Panc1 (cell line): ENCODE results near the gene PCBD2. TPM values are rescaled to one million over a fixed set of nuclear protein-coding genes. Genes with fewer than 3 reads are reported as not detected.
"Not testable (repeated sequence)": the region's sequence is repeated elsewhere in the genome, so short reads cannot be mapped to it uniquely, and the experiment has no call there.

Experiments used
- ATAC-seq: fragments of 200-7000 bp; cut with Tn5 transposase; 2 replicates; pipeline ENCODE4 v1.9.1; 2020; ENCODE audit warnings: mild to moderate bottlenecking, moderate library complexity
- BruUV-seq: library from RNA; stranded (reverse); fragments of 400-500 nt; replicated peaks from 2 replicates; lab custom pipeline; 2021; lab: Mats Ljungman, UMichigan
- CTCF ChIA-PET: fragments of 300-600 bp; sonication (Branson Sonifier 250); formaldehyde crosslinking; loops from one replicate; lab custom pipeline; 2022; ENCODE audit warnings: antibody characterized with exemption; lab: Charles Lee
- POLR2A ChIA-PET: fragments of 300-600 bp; sonication (Branson Sonifier 250); formaldehyde crosslinking; loops from one replicate; lab custom pipeline; 2022; ENCODE audit warnings: antibody characterized with exemption; lab: Charles Lee
- DNase-seq: peaks from one replicate; pipeline ENCODE4 v3.0.0-alpha.2; 2010; ENCODE audit warnings: low read depth, low spot score
- H3K27ac ChIP-seq: 2 replicates; pipeline ENCODE4 v1.5.1; 2011; ENCODE audit warnings: mild to moderate bottlenecking, low read length, inconsistent platforms
- H3K27me3 ChIP-seq: fragments of 200-500 bp; sonication (Bioruptor generic); 2 replicates; pipeline ENCODE4 v1.6.0; 2014; ENCODE audit warnings: low read length, inconsistent platforms; ENCODE audit not compliant: control insufficient read depth, insufficient read depth
- H3K36me3 ChIP-seq: fragments of 200-500 bp; sonication (Bioruptor generic); 2 replicates; pipeline ENCODE4 v1.5.1; 2014; ENCODE audit warnings: inconsistent platforms, mild to moderate bottlenecking, low read length, moderate library complexity; ENCODE audit not compliant: control insufficient read depth, insufficient read depth
- H3K4me1 ChIP-seq: 2 replicates; pipeline ENCODE4 v1.5.1; 2011; ENCODE audit warnings: inconsistent platforms, mild to moderate bottlenecking, low read length, moderate library complexity; ENCODE audit not compliant: control insufficient read depth, insufficient read depth
- H3K4me3 ChIP-seq, 2 experiments: 2 replicates each; pipeline ENCODE4 v1.5.1; 2011 to 2012; ENCODE audit warnings: low read depth in 2 of 2, low read length in 2 of 2, mild to moderate bottlenecking in 2 of 2, inconsistent platforms in 1 of 2, moderate library complexity in 1 of 2
- H3K9me3 ChIP-seq: fragments of 200-500 bp; sonication (Bioruptor generic); 2 replicates; pipeline ENCODE4 v1.5.1; 2014; ENCODE audit warnings: low read depth, mild to moderate bottlenecking, inconsistent platforms, low read length, moderate library complexity; ENCODE audit not compliant: control insufficient read depth, insufficient read depth
- CTCF ChIP-seq: fragments of 450-650 bp; IDR thresholded peaks from 2 replicates; pipeline ENCODE4 v1.5.1; 2017; ENCODE audit warnings: mild to moderate bottlenecking
- POLR2AphosphoS5 ChIP-seq: IDR thresholded peaks from 2 replicates; pipeline ENCODE4 v1.6.1; 2012; ENCODE audit warnings: mild to moderate bottlenecking, low read depth, low read length, moderate library complexity
- REST ChIP-seq, 2 experiments: IDR thresholded peaks; 2 replicates each; pipeline ENCODE4 v1.6.1; 2011 to 2012; ENCODE audit warnings: low read depth in 2 of 2, control low read depth in 1 of 2, low read length in 1 of 2, mild to moderate bottlenecking in 1 of 2, moderate library complexity in 1 of 2; ENCODE audit not compliant: insufficient read depth in 1 of 2
- SIN3A ChIP-seq: IDR thresholded peaks from 2 replicates; pipeline ENCODE4 v1.6.1; 2012; ENCODE audit warnings: low read depth, mild to moderate bottlenecking, low read length, moderate library complexity, borderline replicate concordance; ENCODE audit not compliant: insufficient read depth
- TCF7L2 ChIP-seq: IDR thresholded peaks from 2 replicates; pipeline ENCODE4 v1.6.1; 2011; ENCODE audit warnings: mild to moderate bottlenecking, low read depth, low read length, inconsistent platforms
- in situ Hi-C: cut with HindIII; loops from 2 replicates; pipeline ENCODE4 v1.10.0; 2016; ENCODE audit warnings: low sequenced_read_pairs, low pct_unique_long_range_greater_than_20kb
- intact Hi-C: fragments of 100-400 bp; cut with micrococcal nuclease; formaldehyde crosslinking; loops from one replicate; pipeline ENCODE4 v1.10.0; 2022; ENCODE audit not compliant: unreplicated experiment
- total RNA-seq: library from RNA; stranded (reverse); gene quantifications from one replicate; pipeline ENCODE4 v1.2.1, GENCODE V29; 2021; ENCODE audit not compliant: unreplicated experiment

PCBD2 gene
- total RNA-seq, 1 experiment from 2014 or later, result 19.8 TPM

GRCh38 chr5:134906811-134907210 is 1.9 kb downstream of the PCBD2 start:
- Histone ChIP-seq H3K27me3 (no peaks in the 10 kb centered on the region), H3K27ac (peak overlapping the region; percentile 93), H3K36me3 (peaks cover 3% of the 10 kb centered on the region; the same call in 1 of the 2 replicates), H3K4me1 (peaks cover 7% of the 10 kb centered on the region; the same call in 1 of the 2 replicates), H3K9me3 (no peaks in the 10 kb centered on the region), H3K4me3 (no peak overlapping the region)
- ATAC-seq, result no peak
- TF ChIP-seq TCF7L2, result no peak
- no peak for TF ChIP-seq CTCF
- no peak for TF ChIP-seq REST (IDR thresholded peaks at IDR 0.05; ENCODE audit: insufficient read depth in 1 of 2, low read depth in 2 of 2, low read length in 1 of 2)
- TF ChIP-seq POLR2AphosphoS5, result no peak; the same call in 1 of the 2 replicates
- no peak for TF ChIP-seq SIN3A
- intact Hi-C loops (no loop called here), in situ Hi-C loops (no loop called here)
- DNase-seq, result no peak
- CTCF ChIA-PET, result no interaction called here
- no TSS peak for BruUV-seq
- POLR2A ChIA-PET, result no interaction called here

- H3K4me1 ChIP-seq, intact Hi-C loops, H3K9me3 ChIP-seq, ATAC-seq, BruUV-seq, in situ Hi-C loops, CTCF ChIA-PET, H3K4me3 ChIP-seq, POLR2A ChIA-PET, H3K27ac ChIP-seq, DNase-seq, H3K27me3 ChIP-seq, H3K36me3 ChIP-seq: not testable (repeated sequence)
Measured at GRCh38 chr5:134910752-134911151, 5.8 kb downstream of the PCBD2 start.

- ATAC-seq (no peak), DNase-seq (no peak)
- Histone ChIP-seq H3K4me1 (peaks cover 3% of the 10 kb centered on the region; the same call in 1 of the 2 replicates), H3K27ac (no peak overlapping the region), H3K27me3 (no peaks in the 10 kb centered on the region), H3K36me3 (peaks cover 3% of the 10 kb centered on the region; the same call in 1 of the 2 replicates), H3K4me3 (no peak overlapping the region), H3K9me3 (no peaks in the 10 kb centered on the region)
- in situ Hi-C loops, result no loop called here
- ChIA-PET POLR2A (no interaction called here), CTCF (no interaction called here)
- BruUV-seq, result no TSS peak
- intact Hi-C loops, result no loop called here
- TF ChIP-seq POLR2AphosphoS5, result no peak
- TF ChIP-seq REST (IDR thresholded peaks at IDR 0.05; ENCODE audit: insufficient read depth in 1 of 2, low read depth in 2 of 2, low read length in 1 of 2), result no peak
- TF ChIP-seq TCF7L2, result no peak
- no peak for TF ChIP-seq SIN3A
- no peak for TF ChIP-seq CTCF
Measured at GRCh38 chr5:134911285-134912206, 6.6 kb downstream of the PCBD2 start.
